ENCODE measurements around the gene S100A10. TPM values are rescaled to one million over a fixed set of nuclear protein-coding genes. Genes with fewer than 3 reads are reported as not detected.

Gene S100A10
- total RNA-seq, 3 donors from 2014 or later (not counting 1 experiment from before 2014, with no cell fraction given): 142 to 200 (median 183) TPM

GRCh38 chr1:152023221-152023620 is 29.6 kb upstream of the S100A10 start:
- Mint-ChIP-seq H3K36me3 (no peaks in the 10 kb centered on the region), H3K27ac (no peak overlapping the region), H3K9me3 (no peaks in the 10 kb centered on the region), H3K27me3 (ENCODE audit: low read depth in 2 of 2) (peaks cover 0 to 5% of the 10 kb centered on the region in 2 donors), H3K4me1 (no peaks in the 10 kb centered on the region), H3K4me3 (no peak overlapping the region)
- intact Hi-C loops (cut with micrococcal nuclease): no loop called here
- no peaks in the 10 kb centered on the region for H3K4me1 ChIP-seq (ENCODE audit: control insufficient read depth, insufficient read depth, low read length)
- TF ChIP-seq, protein P1, sequence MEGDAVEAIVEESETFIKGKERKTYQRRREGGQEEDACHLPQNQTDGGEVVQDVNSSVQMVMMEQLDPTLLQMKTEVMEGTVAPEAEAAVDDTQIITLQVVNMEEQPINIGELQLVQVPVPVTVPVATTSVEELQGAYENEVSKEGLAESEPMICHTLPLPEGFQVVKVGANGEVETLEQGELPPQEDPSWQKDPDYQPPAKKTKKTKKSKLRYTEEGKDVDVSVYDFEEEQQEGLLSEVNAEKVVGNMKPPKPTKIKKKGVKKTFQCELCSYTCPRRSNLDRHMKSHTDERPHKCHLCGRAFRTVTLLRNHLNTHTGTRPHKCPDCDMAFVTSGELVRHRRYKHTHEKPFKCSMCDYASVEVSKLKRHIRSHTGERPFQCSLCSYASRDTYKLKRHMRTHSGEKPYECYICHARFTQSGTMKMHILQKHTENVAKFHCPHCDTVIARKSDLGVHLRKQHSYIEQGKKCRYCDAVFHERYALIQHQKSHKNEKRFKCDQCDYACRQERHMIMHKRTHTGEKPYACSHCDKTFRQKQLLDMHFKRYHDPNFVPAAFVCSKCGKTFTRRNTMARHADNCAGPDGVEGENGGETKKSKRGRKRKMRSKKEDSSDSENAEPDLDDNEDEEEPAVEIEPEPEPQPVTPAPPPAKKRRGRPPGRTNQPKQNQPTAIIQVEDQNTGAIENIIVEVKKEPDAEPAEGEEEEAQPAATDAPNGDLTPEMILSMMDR (IDR thresholded peaks at IDR 0.05): no peak
- no peaks in the 10 kb centered on the region for H3K27me3 ChIP-seq (ENCODE audit: control insufficient read depth, insufficient read depth, low read length)
- no peak overlapping the region for H3K4me3 ChIP-seq (ENCODE audit: low read length)
- no peaks in the 10 kb centered on the region for H3K36me3 ChIP-seq (ENCODE audit: control insufficient read depth, insufficient read depth, low read length)
- H3K9me3 ChIP-seq (ENCODE audit: control insufficient read depth, insufficient read depth, low read length): no peaks in the 10 kb centered on the region
- H3K27ac ChIP-seq (ENCODE audit: low read length): no peak overlapping the region
- 90% methylated on average over 3 of the region's 4 CpGs for WGBS (ENCODE audit: insufficient coverage)
- no peak for DNase-seq
- ATAC-seq: no peak

DNA sequence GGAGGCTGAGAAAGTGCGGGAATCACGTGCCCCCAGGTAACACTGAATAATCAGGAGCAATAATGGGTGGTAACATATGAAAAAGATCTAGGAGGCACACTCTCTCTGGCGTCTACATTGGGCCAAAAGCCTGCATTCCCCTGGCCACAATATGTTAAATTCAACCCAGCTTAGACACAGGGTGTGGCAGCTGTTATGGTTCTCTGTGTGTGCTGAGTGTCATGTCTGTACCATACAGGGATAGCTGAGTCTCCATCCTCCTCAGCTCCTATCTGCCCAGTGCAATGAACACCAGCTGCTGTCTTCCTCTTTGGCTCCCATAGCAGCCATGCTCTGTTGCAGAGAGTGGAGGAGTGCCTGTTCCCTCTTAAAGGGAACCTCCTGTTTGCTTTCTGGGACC is 28.8 kb upstream of the S100A10 start:
- no peaks in the 10 kb centered on the region for H3K9me3 ChIP-seq (ENCODE audit: control insufficient read depth, insufficient read depth, low read length)
- H3K27me3 ChIP-seq (ENCODE audit: control insufficient read depth, insufficient read depth, low read length): no peaks in the 10 kb centered on the region
- ATAC-seq (no peak), DNase-seq (no peak)
- TF ChIP-seq, protein P1 (IDR thresholded peaks at IDR 0.05): no peak
- no peaks in the 10 kb centered on the region for H3K4me1 ChIP-seq (ENCODE audit: control insufficient read depth, insufficient read depth, low read length)
- Mint-ChIP-seq H3K36me3 (no peaks in the 10 kb centered on the region), H3K4me3 (no peak overlapping the region), H3K27me3 (ENCODE audit: low read depth in 2 of 2) (peaks cover 0 to 5% of the 10 kb centered on the region in 2 donors), H3K9me3 (no peaks in the 10 kb centered on the region), H3K27ac (no peak overlapping the region), H3K4me1 (no peaks in the 10 kb centered on the region)
- H3K4me3 ChIP-seq (ENCODE audit: low read length): no peak overlapping the region
- WGBS (ENCODE audit: insufficient coverage): 79% methylated on average over 3 of the region's 3 CpGs
- no peak overlapping the region for H3K27ac ChIP-seq (ENCODE audit: low read length)
- intact Hi-C loops (cut with micrococcal nuclease): no loop called here
- no peaks in the 10 kb centered on the region for H3K36me3 ChIP-seq (ENCODE audit: control insufficient read depth, insufficient read depth, low read length)

GRCh38 chr1:152021569-152021968 is 27.9 kb upstream of the S100A10 start:
- no peaks in the 10 kb centered on the region for H3K4me1 ChIP-seq (ENCODE audit: control insufficient read depth, insufficient read depth, low read length)
- DNase-seq (no peak), ATAC-seq (no peak)
- H3K27me3 Mint-ChIP-seq (ENCODE audit: low read depth in 2 of 2): peaks cover 0 to 6% of the 10 kb centered on the region in 2 donors
- H3K36me3 Mint-ChIP-seq: no peaks in the 10 kb centered on the region
- TF ChIP-seq, protein P1 (IDR thresholded peaks at IDR 0.05): no peak
- no peak overlapping the region for H3K27ac Mint-ChIP-seq
- H3K27me3 ChIP-seq (ENCODE audit: control insufficient read depth, insufficient read depth, low read length): no peaks in the 10 kb centered on the region
- no peak overlapping the region for H3K4me3 Mint-ChIP-seq
- H3K27ac ChIP-seq (ENCODE audit: low read length): no peak overlapping the region
- H3K36me3 ChIP-seq (ENCODE audit: control insufficient read depth, insufficient read depth, low read length): no peaks in the 10 kb centered on the region
- no peaks in the 10 kb centered on the region for H3K4me1 Mint-ChIP-seq
- H3K9me3 Mint-ChIP-seq: no peaks in the 10 kb centered on the region
- intact Hi-C loops (cut with micrococcal nuclease): no loop called here
- H3K4me3 ChIP-seq (ENCODE audit: low read length): no peak overlapping the region
- WGBS (ENCODE audit: insufficient coverage): 93% methylated on average over 7 of the region's 7 CpGs
- H3K9me3 ChIP-seq (ENCODE audit: control insufficient read depth, insufficient read depth, low read length): no peaks in the 10 kb centered on the region

DNA sequence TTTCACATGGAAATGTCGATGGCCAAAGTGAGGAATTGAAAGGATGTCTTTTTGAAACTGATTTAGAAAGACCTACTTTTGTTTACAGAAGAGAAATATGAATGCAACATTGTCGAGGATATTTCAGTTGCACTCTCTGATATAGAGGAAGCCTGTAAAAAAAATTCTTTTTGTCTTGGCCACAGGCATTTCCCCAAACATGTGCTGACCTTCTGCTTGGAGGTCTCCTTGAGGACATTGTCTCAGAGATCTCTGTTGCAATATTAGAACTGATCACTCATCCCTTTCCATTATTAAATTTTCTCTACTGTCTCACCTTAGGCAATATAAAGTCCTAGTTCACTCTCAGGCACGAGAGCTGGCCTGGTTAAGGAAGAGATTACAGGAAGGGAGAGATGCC is 27.2 kb upstream of the S100A10 start:
- no peak overlapping the region for H3K4me3 Mint-ChIP-seq
- no peaks in the 10 kb centered on the region for H3K9me3 Mint-ChIP-seq
- H3K27me3 ChIP-seq (ENCODE audit: control insufficient read depth, insufficient read depth, low read length): no peaks in the 10 kb centered on the region
- no peak overlapping the region for H3K4me3 ChIP-seq (ENCODE audit: low read length)
- no peaks in the 10 kb centered on the region for H3K36me3 ChIP-seq (ENCODE audit: control insufficient read depth, insufficient read depth, low read length)
- ATAC-seq (no peak), DNase-seq (no peak)
- H3K36me3 Mint-ChIP-seq: no peaks in the 10 kb centered on the region
- no peak overlapping the region for H3K27ac ChIP-seq (ENCODE audit: low read length)
- TF ChIP-seq, protein P1 (IDR thresholded peaks at IDR 0.05): no peak
- intact Hi-C loops (cut with micrococcal nuclease): no loop called here
- peaks cover 0 to 6% of the 10 kb centered on the region in 2 donors for H3K27me3 Mint-ChIP-seq (ENCODE audit: low read depth in 2 of 2)
- H3K9me3 ChIP-seq (ENCODE audit: control insufficient read depth, insufficient read depth, low read length): no peaks in the 10 kb centered on the region
- WGBS (ENCODE audit: insufficient coverage): 65% methylated on average over 3 of the region's 3 CpGs
- H3K4me1 Mint-ChIP-seq: no peaks in the 10 kb centered on the region
- no peak overlapping the region for H3K27ac Mint-ChIP-seq
- H3K4me1 ChIP-seq (ENCODE audit: control insufficient read depth, insufficient read depth, low read length): no peaks in the 10 kb centered on the region

Data from natural killer cell (primary cell).